ENCODE data around the gene C10orf90.

Gene C10orf90

DNA sequence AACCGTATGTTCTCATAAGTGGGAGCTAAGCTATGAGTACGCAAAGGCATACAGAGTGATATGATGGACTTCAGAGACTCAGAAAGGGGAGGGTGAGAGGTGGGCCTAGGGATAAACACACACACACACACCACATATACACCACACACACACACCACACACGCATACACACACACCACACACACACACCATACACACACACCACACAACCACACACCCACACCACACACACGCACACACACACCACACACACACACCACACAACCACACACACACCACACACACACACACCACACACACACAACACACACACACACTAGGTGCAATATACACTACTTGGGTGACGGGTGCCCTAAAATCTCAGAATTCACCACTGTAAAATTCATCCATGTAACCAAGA is 168.7 kb downstream of the C10orf90 start:
- no peak for DNase-seq (ENCODE audit: low read depth)

DNA sequence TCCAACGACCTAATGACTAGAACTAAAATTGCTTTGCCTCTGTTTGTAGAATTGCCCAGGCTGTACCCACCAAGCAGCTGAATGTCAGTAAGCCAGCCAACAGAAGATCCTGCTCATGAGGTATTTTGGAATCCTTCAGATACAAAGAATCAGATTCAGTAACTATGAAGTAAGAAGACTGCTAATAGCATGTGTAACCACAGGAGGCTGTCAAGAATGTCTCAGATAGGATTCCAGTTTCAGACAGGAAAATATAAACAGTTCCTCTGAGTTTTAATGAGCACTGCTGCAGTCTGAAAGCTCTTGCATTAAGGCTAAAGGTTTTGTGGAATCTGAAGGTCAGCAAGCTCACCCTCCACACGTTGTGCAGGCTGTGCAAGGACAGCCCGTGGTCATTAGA is 169.6 kb downstream of the C10orf90 start:
- no peak for DNase-seq (ENCODE audit: low read depth)

DNA sequence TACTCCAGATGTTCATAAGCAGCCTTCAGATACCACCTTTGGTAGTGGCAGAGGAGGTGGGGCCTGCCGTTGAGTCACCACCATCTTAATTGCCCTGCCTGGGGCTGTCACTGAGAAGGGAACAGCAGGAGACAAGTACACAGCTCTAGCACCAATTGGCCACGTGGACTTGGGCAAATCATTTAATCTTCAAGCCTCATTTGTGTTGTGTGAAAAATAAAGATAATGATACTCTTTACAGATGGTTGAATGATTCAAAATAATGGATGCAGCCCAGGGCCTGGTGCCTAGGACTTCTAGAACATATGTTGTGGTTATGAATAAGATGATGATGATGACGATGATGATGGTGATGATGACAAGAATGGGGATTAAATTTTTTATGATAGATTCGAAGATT is 170.3 kb downstream of the C10orf90 start:
- no peak for DNase-seq (ENCODE audit: low read depth)

DNA sequence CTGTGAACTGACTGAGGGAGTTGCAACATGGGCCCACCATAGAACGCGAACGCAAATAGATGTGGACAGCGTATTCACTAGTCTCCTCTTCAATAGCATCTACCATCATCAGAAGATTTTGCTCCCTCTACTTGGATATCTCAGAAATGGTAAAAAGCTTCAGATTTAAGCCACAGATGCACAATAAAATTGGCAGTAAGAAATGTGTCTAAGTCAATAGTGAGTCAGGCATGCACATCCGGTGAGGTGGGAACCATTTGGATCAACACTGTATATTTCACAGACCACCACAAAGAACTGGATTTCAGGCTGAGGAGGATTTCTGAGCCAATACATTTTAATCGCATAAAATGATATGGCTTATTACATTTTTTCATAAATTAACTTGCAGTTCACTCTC is 170.7 kb downstream of the C10orf90 start:
- no peak for DNase-seq (ENCODE audit: low read depth)

DNA sequence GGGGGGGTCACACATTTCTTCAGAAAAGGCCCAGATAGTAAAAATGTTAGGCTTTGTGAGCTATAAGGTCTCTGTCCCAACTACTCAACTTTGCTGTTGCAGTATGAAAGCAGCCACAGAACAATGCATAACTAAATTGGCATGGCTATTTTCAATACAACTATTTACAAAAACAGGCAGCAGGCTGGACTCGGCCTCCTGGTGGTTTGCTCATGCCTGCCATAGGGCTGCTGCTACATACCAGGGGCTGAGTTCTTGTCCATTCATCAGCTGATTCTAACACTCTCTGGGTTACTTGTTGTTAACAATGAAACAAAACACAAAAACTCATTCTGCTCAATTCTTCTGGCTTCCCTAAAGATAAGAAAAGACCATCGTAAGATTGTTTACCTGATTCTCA is 172.8 kb downstream of the C10orf90 start:
- DNase-seq (ENCODE audit: low read depth): no peak

DNA sequence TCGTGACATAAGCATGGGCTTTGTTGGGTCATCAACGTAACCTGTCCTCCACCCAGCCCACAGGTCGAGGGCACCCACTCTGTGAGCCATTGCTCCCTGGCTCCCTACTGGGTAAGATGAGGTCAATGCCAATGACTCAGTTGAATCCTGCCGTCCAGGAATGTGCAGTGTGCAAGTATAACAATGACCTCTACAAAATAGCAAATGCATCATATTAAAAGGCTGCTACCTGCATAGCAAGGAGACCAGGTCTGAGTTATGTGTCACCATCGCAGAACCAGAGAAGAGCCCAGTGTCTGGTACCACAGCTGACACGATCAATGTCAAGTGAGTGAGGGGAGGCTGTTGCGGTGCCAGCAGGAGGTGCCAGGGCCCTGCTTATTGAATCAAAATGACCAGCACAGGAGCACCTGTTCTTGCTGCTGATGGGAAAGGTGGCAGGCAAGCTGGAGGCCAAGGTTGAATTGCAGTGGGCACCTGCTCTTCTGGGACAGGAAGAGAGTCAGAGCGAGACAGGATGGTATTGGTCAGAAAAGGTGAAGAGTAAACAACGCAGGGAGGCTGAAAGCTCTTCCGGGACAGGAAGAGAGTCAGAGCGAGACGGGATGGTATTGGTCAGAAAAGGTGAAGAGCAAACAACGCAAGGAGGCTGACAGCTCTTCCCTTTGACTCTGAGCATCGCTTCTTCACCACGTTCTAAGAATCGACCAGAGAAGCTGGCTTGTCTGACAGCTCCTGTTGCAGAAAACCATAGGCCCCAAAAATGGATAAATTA is 173.5 kb downstream of the C10orf90 start:
- no peak for DNase-seq (ENCODE audit: low read depth)

DNA sequence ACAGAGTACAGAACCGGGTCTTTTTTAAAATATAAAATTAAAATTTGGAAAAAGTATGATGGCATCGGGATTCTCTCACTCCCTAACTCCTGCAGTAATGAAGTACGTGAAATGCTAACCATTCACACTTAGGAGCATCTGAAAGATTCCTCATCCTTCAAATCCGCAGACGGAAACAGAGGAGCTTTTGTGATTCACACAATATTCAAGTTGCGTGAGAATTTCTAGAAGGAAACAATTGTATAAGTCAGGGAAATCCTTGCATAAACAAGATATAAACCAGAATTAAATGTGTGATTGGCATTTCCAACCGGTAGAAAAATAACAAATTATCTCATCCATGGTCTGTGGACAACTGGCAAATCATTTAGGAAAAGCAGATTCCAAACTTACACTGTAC is 179.0 kb downstream of the C10orf90 start:
- no peak for DNase-seq (ENCODE audit: low read depth)

DNA sequence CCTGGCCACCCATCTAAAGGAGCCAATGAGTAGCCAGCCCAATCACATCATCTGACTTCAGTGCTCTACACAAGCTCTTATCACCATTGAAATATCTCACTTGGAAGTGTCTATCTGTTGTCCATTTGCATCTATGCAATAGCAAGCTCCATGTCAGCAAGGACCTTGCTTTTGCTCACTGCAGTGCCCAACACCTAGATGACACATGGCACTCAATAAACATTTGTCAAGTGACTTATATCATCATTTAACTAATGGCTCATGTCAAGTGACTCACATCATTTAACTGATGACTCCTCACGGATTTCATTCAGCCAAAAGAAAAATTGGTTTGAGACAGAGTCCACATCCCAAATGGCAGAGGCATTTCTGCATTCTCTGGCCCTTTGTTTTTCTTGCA is 189.3 kb downstream of the C10orf90 start:
- no peak for DNase-seq (ENCODE audit: low read depth)

DNA sequence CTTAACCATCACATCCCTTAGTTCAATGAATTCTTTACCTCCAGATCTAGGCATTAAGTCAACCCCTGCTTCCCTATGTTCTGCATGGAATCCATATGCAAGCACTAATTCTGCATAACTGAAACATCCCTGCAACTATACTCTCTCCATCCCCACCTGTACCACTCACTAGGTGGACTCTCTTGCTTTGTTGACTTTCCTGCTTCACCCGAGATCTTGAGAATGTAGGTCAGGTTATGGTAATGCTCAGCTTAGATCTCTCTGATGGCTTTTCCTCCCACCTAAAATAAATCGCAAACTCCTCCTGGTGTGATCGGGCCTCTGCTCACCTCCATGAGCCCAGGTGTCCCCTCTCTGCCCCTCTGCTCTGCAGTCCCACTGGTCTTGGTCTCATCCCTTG is 189.8 kb downstream of the C10orf90 start:
- no peak for DNase-seq (ENCODE audit: low read depth)

DNA sequence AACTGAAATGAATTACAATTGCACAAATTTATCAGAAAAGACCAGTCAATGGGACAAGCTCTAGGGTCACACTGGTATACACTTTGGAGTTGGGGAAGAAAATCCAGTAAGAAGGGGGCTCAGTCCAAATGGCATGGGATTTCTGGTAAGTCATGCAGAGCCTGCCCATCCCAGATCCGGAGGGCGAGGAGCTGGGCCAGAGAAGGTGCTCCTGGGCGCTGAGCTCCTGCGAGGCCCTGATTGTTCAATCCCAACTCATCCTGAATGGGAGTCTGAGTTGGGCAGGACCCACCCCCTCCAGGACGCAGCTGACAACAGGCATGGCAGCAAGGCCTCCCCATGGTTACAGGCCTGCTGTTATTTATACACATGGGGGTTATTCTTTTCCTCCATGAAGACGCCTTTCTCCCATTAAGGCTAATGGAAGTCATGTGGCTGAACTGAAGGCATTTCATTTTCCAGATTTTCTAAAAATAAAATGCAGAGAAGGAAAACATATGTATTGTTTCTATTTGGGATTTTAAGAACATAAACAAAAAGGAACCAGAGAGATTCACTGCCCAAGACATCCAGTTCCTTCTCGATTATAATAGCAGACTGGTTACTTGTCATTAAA is 191.1 kb downstream of the C10orf90 start:
- DNase-seq (ENCODE audit: low read depth): no peak

DNA sequence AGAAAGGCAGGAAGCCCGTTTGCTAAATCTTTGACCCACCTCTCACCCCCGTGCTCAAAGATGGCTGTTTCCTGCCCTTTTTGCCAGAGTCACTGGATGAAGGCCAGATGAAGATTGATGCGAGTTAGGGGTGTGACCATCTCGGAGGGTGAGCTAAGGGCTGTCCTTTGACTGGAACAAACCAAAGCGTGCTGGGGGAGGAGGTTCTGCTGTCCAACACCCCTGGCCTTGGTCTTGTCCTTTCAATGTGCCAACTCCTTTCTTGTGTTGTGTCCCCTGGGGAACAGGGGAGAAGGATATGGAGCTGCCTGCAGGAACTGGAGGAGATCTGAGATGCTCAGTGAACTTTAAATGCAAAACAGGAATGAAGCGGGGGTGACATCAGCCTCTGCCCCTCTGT is 191.9 kb downstream of the C10orf90 start:
- DNase-seq (ENCODE audit: low read depth): no peak

DNA sequence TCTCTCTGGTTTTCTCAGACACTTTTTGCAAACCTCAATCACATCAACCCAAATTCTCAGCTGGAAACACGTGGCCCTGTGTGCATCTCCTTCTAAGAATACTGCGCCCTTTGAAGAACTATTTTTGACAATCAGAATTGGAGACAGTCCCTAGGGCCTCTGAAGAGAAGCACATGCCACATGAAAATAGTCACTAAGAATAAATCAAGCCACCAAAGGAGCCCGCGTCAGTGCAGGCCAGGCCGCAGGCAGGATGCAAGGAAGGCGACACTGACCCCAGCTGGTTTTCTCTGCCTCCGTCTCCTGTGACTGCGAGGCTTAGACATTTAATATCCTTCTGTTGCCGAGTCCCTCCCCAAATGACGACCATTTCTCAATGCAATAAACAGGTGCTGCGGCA is 194.2 kb downstream of the C10orf90 start:
- DNase-seq (ENCODE audit: low read depth): no peak

DNA sequence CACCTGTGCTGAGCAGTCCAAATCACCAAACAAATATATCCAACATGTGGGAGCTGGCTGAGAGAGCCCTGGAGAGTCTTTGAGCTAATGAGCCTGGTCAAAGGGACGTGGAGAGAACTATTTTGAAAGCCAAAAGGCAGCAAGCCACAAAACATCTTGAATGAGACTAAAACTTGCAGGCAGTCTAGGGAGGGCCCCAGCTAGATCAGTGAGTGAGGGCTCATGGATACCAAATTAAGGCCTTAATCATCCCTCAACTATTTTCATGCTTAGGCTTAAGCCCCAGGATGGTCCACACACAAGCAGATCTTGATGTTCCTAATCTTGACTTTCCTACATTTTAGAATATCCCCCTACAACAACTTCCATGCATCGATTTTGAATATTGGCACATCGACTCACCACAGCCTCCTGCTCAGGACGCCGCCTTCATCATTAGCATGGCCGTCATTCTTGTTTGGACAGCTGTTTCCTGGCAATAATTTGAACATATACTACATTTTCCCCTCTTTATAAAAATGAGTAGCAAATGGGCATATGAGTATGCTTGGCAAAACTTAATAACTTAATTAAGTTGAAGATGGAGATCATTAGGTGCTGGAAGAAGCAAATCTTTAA is 195.3 kb downstream of the C10orf90 start:
- no peak for DNase-seq (ENCODE audit: low read depth)

DNA sequence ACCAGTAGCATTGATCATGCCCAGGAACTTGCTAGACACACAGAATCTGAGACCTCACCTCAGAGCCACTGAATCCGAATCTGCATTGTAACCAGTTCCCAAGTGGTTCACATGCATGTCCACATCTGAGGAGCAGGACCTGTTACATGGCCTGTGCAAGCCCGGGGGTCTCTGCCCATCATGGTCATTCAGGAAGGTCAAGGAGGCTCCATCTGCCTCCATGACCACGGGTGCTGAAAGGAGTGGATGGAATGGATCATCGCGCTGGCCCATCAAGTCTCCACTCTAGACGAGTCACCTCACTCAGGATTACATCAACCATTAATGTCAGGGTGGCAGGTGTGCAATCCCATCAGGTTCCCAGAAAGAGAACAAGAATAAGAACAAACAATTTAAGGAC is 196.5 kb downstream of the C10orf90 start:
- no peak for DNase-seq (ENCODE audit: low read depth)

DNA sequence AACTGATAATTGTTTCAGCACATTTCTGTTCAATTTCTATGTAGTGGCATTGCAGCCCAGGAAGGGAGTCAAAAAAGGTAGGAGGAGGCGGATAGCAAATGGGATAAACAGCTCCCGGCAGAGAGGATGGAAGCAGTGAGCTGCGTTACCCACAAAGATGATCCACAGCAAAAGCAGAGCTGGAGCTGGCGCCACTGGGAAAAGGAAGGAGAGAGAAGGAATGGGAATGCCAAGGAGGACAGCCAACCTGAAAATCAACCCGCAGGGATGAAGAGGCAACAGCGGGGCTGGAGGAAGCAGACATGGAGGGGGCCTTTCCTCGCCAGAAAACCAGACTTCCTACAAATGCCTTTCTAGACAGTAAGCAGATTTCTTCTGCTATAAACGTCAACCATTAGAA is 199.5 kb downstream of the C10orf90 start:
- no peak for DNase-seq (ENCODE audit: low read depth)

DNA sequence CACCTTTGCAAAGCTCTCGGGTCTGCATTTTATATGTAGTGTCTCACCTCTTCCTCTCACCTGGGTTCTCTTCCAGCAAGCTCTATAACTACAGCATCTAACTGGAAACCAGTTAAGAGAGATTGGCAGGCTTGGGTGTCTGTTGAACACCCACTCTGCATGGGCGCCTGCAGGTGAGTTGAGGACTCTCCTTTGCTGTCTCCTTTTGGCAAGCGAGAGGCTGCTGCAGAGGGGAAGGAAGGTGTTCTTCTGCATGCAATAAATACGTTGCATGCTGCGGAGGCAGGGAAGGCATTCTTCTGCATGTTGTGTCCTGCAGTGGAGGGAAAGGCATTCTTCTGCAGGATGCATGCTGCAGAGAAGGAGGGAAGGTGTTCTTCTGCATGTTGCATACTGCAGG is 200.8 kb downstream of the C10orf90 start:
- no peak for DNase-seq (ENCODE audit: low read depth)

DNA sequence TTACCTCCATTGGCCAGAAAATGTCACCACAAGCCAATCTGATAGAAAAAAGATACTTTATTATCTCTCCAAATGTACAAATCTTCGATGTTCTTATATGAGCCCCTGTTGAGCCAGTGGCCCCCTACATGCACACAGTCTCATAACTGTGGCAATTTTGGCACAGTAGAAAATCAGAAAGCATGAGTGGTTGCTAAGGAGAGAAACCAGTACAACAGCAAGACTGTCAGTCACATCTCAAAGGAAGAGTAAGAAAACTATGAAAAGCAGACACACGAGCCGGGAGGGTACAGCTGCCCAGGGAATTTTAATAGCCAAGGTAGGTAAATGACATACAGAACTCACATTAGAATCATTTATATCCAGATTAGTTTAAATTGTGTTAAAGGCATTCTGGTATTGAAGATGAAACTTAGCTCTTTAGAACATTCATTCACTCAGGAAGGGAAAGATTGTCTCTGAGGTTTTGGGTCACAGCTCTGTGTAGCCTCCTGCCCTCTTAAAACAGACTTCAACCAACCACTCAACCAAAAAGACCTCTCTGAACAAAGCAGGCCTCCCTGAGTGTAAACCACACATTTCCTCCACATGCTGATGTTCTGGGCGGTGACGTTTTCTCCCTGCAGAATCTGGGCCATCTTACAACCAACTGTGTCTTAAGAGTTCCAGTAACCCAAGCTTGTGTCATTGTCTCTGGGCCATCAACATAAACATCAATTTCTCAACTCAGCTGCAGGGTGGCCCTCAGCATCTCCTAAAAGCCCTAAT is 201.4 kb downstream of the C10orf90 start:
- DNase-seq (ENCODE audit: low read depth): no peak

DNA sequence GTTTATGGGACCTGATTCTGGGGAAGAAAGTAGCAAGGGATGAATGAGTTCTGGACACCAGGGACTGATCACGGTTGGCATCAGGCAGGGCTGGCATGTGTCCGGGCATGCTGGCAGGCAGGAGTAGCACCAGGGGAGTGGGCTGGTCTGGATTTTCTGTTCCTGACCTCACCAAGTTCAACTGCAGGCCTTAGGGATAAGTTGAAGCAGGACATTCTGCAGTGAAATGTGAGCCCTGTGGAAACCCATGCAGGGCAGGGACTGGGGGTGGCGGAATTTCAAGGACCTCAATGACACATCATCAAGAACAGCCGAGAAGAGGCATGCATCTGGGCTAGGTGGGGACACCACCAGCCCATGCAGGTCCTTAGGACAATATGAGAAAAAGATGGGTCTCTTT is 202.0 kb downstream of the C10orf90 start:
- no peak for DNase-seq (ENCODE audit: low read depth)

DNA sequence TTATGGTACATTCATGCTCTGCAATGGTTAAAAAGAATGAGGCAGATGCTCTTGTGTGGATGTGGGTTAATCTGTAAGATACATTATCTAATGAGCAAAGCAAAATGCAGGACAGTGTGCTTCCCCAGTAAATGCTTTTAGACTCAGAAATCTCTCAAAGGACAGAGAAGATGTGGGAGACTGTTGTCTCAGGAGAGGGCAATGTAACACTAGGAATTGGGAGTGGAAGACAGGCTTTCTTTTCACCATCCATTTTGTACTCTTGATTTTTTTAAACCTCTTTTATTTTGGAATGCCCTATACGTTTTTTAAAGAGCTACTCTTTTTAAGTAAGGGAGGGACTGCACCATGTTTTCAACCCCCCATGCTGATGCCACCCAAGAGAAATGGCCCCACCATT is 204.7 kb downstream of the C10orf90 start:
- DNase-seq (ENCODE audit: low read depth): no peak

DNA sequence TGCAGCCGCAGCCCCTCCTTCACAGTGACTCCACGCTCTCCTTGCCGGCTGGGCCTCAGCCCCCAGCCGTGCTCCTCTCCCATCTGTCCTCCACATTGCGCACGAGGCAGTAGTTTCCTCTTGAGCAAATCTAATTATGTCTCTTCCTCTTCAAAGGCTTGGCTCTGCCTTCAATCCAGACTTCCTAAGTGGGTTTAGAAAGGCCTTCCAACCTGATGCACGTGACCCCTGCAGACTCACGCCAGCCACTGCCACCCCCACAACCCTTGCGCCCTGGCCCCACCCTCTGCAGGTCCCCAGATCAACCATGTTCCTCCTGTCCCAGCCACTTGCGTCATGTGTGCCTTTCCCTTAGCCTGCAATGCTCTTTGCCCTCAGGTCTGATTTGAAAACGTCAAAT is 207.2 kb downstream of the C10orf90 start:
- DNase-seq (ENCODE audit: low read depth): no peak

DNA sequence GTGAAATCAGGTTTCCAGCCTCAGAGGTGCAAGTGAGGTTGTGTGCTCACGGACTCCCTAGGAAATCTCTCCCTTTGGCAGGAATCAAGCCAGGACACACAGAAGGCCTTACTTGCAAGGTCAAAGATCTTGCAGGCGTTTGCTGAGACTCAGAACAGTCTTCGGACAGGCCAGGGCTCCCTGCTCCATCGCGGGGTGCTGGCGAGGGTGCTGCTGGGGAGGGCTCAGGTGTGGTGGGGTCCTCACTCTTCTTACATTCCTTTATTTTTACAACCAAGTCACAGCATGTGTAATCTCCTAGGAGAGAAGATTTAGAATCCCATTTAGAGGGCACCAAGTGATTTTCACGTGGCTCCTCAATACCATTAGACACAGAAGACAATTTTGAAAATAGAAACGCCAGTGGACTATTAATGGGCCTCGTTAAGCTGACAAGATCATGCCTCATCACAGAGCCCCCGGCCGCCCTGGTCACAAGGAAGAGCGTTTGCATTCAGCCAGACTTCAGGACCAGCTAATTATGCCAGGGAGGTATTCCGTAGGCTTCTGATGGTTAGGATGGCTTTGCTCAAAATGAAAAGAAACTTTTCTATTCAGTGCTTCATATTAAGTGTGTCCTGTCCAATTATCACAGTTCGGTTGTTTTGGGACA is 209.1 kb downstream of the C10orf90 start:
- DNase-seq (ENCODE audit: low read depth): no peak

DNA sequence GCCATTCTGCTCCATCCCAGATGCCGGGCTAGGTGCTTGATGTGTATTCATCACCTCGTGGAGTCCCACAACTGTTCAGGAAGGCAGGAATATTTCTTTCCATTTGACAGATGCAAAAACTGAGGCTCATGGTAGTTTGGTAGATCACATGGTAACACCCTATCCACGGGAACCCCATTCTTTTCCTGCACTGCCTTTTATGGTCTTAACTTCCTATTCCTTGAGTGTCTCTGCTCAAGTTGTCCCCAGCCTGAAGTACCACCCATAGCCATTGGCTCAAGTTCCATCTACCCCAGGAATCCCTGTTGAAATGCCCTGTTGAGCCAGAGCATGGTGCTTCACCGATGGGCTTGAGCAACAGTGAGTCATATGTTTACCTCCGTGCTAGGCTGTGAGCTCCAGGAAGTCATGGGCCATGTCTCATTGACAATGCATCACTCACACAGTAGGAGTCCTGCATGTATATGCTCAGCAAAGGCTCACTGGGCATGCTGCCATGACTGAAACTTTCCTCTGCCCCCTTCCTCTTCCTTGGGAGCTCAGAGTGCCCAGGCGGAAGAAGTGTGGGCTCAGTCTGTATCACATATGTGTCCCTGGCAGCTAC is 210.5 kb downstream of the C10orf90 start:
- no peak for DNase-seq (ENCODE audit: low read depth)
